ENCODE measurements around the gene CFAP20DC. TPM values are rescaled to one million over a fixed set of nuclear protein-coding genes. Genes with fewer than 3 reads are reported as not detected.

The CFAP20DC gene
- total and polyA plus RNA-seq, 2 of the 4 experiments (the other 2 are of a cell fraction) = 1.2 to 1.6 TPM

- no peaks in the 10 kb centered on the region; the same call in 1 of the 2 replicates for H3K9me1 ChIP-seq (ENCODE audit: insufficient read depth, low read length)
- no peaks in the 10 kb centered on the region for H3K79me1 ChIP-seq (ENCODE audit: low read depth in 1 of 2, low read length in 2 of 2)
- BruUV-seq (replicated peaks) = no TSS peak
- H3K23ac ChIP-seq (ENCODE audit: low read depth, low read length) = no peak overlapping the region
- ATAC-seq (ENCODE audit: low read depth) = no peak
- no peak overlapping the region for H3K14ac ChIP-seq (replicated peaks; ENCODE audit: low read depth, low read length)
- intact Hi-C loops (cut with micrococcal nuclease) = loop anchor here (10.0 kb wide), 1 partner anchor 413 kb away; no protein-coding TSS in a partner anchor
- no peak overlapping the region for H3K56ac ChIP-seq (ENCODE audit: extremely low read depth, insufficient read depth, low read length)
- H3K4me1 ChIP-seq (ENCODE audit: control insufficient read depth, insufficient read depth, low read length) = no peaks in the 10 kb centered on the region
- H2BK20ac ChIP-seq (ENCODE audit: low read depth, low read length) = no peak overlapping the region
- H2AFZ ChIP-seq (replicated peaks; ENCODE audit: low read length, poor library complexity) = no peak overlapping the region
- no peak overlapping the region for H2AK5ac ChIP-seq (ENCODE audit: low read depth, low read length)
- dilution Hi-C loops (cut with HindIII; ENCODE audit: low sequenced_read_pairs, unreplicated experiment) = no loop called here
- no peaks in the 10 kb centered on the region for H3K36me3 ChIP-seq (ENCODE audit: control insufficient read depth, insufficient read depth, low read length)
- POLR2A ChIA-PET (ENCODE audit: unreplicated experiment) = no interaction called here
- no peaks in the 10 kb centered on the region for H4K20me1 ChIP-seq (ENCODE audit: insufficient read depth, low read length)
- H3K9ac ChIP-seq (ENCODE audit: low read depth, low read length) = no peak overlapping the region
- H3K27me3 ChIP-seq (ENCODE audit: control insufficient read depth, insufficient read depth, low read length) = no peaks in the 10 kb centered on the region
- 71% methylated on average over 1 of the region's 3 CpGs; no CpG with 5 or more reads in 1 of the 2 experiments for WGBS, 2 experiments (ENCODE audit: extremely low coverage in 2 of 2, insufficient read length in 1 of 2)
- H4K8ac ChIP-seq (ENCODE audit: low read depth in 2 of 2, low read length in 2 of 2) = no peak overlapping the region
- H3K4me3 ChIP-seq (ENCODE audit: insufficient read depth, low read depth, low read length) = no peak overlapping the region
- H3K9me3 ChIP-seq (ENCODE audit: control insufficient read depth, insufficient read depth, low read length) = no peaks in the 10 kb centered on the region
- no peak overlapping the region for H2BK120ac ChIP-seq (ENCODE audit: low read depth, low read length)
- H3K18ac ChIP-seq (ENCODE audit: low read depth, low read length) = no peak overlapping the region
- no peak overlapping the region for H3K4me2 ChIP-seq (ENCODE audit: low read depth, low read length)
- no peak overlapping the region for H2BK5ac ChIP-seq (ENCODE audit: low read depth, low read length, poor library complexity, severe bottlenecking)
- no peak for DNase-seq
- H3K27ac ChIP-seq (ENCODE audit: insufficient read depth, low read length) = no peak overlapping the region
- H4K91ac ChIP-seq (ENCODE audit: insufficient read depth, low read depth, low read length) = no peak overlapping the region
- in situ Hi-C loops (cut with MboI; ENCODE audit: low sequenced_read_pairs) = no loop called here
- no peak overlapping the region for H2BK15ac ChIP-seq (ENCODE audit: low read depth, low read length)
- no peak overlapping the region for H3K4ac ChIP-seq (ENCODE audit: low read depth, low read length)
- TF ChIP-seq ELK1 (IDR thresholded peaks at IDR 0.05; ENCODE audit: borderline replicate concordance, low read depth, low read length) (no peak), NFE2L2 (IDR thresholded peaks at IDR 0.05; ENCODE audit: low read depth, low read length) (no peak)
- CTCF ChIA-PET = no interaction called here
- H4K5ac ChIP-seq (ENCODE audit: low read depth, low read length) = no peak overlapping the region
- H2AK9ac ChIP-seq (replicated peaks; ENCODE audit: low read depth, low read length, poor library complexity) = no peak overlapping the region
Observed at GRCh38 chr3:58751882-58752567, 297.8 kb downstream of the CFAP20DC start.
